CD14-positive monocyte (primary cell): ENCODE results near the gene FOXM1. TPM values are rescaled to one million over a fixed set of nuclear protein-coding genes. Genes with fewer than 3 reads are reported as not detected.

Source experiments
- DNase-seq, 3 donors: peaks; one replicate each; pipeline ENCODE4 v3.0.0-alpha.2; 2011 to 2022
- H2AFZ ChIP-seq: 2 replicates; pipeline ENCODE4 v1.6.0; 2012; ENCODE audit warnings: mild to moderate bottlenecking, low read depth, low read length, inconsistent platforms; ENCODE audit not compliant: insufficient read depth, poor library complexity, severe bottlenecking
- H3K27ac ChIP-seq, 2 donors: 1 replicate in 1 of 2; 2 replicates in 1 of 2; pipeline ENCODE4 v1.5.1; 2012 to 2013; ENCODE audit warnings: low read length in 2 of 2, control low read depth in 1 of 2, inconsistent platforms in 1 of 2, low read depth in 1 of 2, mild to moderate bottlenecking in 1 of 2
- H3K27me3 ChIP-seq, 2 donors: one replicate each; pipeline versions ENCODE4 v1.6.0 to v1.6.1; 2011 to 2013; ENCODE audit warnings: low read length in 2 of 2; ENCODE audit not compliant: control insufficient read depth in 2 of 2, insufficient read depth in 2 of 2
- H3K36me3 ChIP-seq, 2 donors: replicated peaks in 1 of 2; 1 replicate in 1 of 2; 2 replicates in 1 of 2; pipeline versions ENCODE4 v1.5.1 to v1.6.1; 2012 to 2013; ENCODE audit warnings: low read length in 2 of 2, control low read depth in 1 of 2, inconsistent platforms in 1 of 2, mild to moderate bottlenecking in 1 of 2; ENCODE audit not compliant: insufficient read depth in 2 of 2, control insufficient read depth in 1 of 2
- H3K4me1 ChIP-seq, 2 donors: 1 replicate in 1 of 2; 2 replicates in 1 of 2; pipeline versions ENCODE4 v1.5.1 to v1.6.1; 2012 to 2013; ENCODE audit warnings: low read length in 2 of 2, control low read depth in 1 of 2, inconsistent platforms in 1 of 2, mild to moderate bottlenecking in 1 of 2, moderate library complexity in 1 of 2; ENCODE audit not compliant: insufficient read depth in 2 of 2, control insufficient read depth in 1 of 2
- H3K4me2 ChIP-seq: replicated peaks from 2 replicates; pipeline ENCODE3; 2012; ENCODE audit warnings: low read length, moderate library complexity, mild to moderate bottlenecking; ENCODE audit not compliant: poor library complexity, severe bottlenecking; ENCODE audit errors: extremely low read depth
- H3K4me3 ChIP-seq, 3 experiments: fragments of 200-600 bp in 1 of 3; sonication (generic) in 1 of 3; replicated peaks in 1 of 3; 1 replicate in 2 of 3; 2 replicates in 1 of 3; pipeline ENCODE4 v1.5.1; 2011 to 2013; ENCODE audit warnings: low read length in 3 of 3, mild to moderate bottlenecking in 3 of 3, control low read depth in 2 of 3, low read depth in 2 of 3, inconsistent platforms in 1 of 3, moderate library complexity in 1 of 3
- H3K79me2 ChIP-seq: 2 replicates; pipeline ENCODE4 v1.6.0; 2012; ENCODE audit warnings: mild to moderate bottlenecking, control low read depth, inconsistent platforms, low read length, moderate library complexity; ENCODE audit not compliant: insufficient read depth
- H3K9ac ChIP-seq: 2 replicates; pipeline ENCODE4 v1.6.0; 2017; ENCODE audit warnings: low read length, mild to moderate bottlenecking; ENCODE audit not compliant: insufficient read depth, poor library complexity, severe bottlenecking
- H3K9me3 ChIP-seq, 2 donors: replicated peaks in 1 of 2; 1 replicate in 1 of 2; 2 replicates in 1 of 2; pipeline versions ENCODE4 v1.5.1 to v1.6.1; 2012 to 2013; ENCODE audit warnings: low read length in 2 of 2, control low read depth in 1 of 2; ENCODE audit not compliant: control insufficient read depth in 1 of 2, insufficient read depth in 1 of 2
- H4K20me1 ChIP-seq: 2 replicates; pipeline ENCODE4 v1.6.0; 2012; ENCODE audit warnings: mild to moderate bottlenecking, low read length, control low read depth, moderate library complexity; ENCODE audit not compliant: insufficient read depth
- H3K27ac Mint-ChIP-seq, 7 donors: one replicate each; pipeline ENCODE4 v1.8.0; 2020; ENCODE audit warnings: mild to moderate bottlenecking in 7 of 7, mixed read lengths in 7 of 7, moderate library complexity in 6 of 7, inconsistent platforms in 2 of 7
- H3K27me3 Mint-ChIP-seq, 3 donors: one replicate each; pipeline ENCODE4 v1.8.0; 2021 to 2022; ENCODE audit warnings: low read depth in 3 of 3, mild to moderate bottlenecking in 3 of 3, mixed read lengths in 3 of 3, moderate library complexity in 3 of 3, inconsistent platforms in 1 of 3
- H3K36me3 Mint-ChIP-seq, 2 donors: one replicate each; pipeline ENCODE4 v1.8.0; 2020; ENCODE audit warnings: mixed read lengths in 2 of 2, inconsistent platforms in 1 of 2, mild to moderate bottlenecking in 1 of 2
- H3K4me1 Mint-ChIP-seq: one replicate; pipeline ENCODE4 v1.8.0; 2020; ENCODE audit warnings: mild to moderate bottlenecking, mixed read lengths
- H3K4me3 Mint-ChIP-seq, 2 donors: one replicate each; pipeline ENCODE4 v1.8.0; 2020; ENCODE audit warnings: mild to moderate bottlenecking in 2 of 2, mixed read lengths in 2 of 2, moderate library complexity in 1 of 2
- H3K9me3 Mint-ChIP-seq, 7 donors: one replicate each; pipeline ENCODE4 v1.8.0; 2020 to 2022; ENCODE audit warnings: mixed read lengths in 7 of 7, mild to moderate bottlenecking in 6 of 7, moderate library complexity in 6 of 7, inconsistent platforms in 2 of 7
- WGBS: methylation state at CpG from one replicate; pipeline ENCODE4 v1.1.5; 2013; ENCODE audit warnings: missing lambda C conversion rate; ENCODE audit not compliant: insufficient coverage; 5-methylcytosine and 5-hydroxymethylcytosine counted together
- intact Hi-C, 2 donors: fragments of 100-400 bp; cut with micrococcal nuclease; formaldehyde crosslinking; loops; one replicate each; pipeline versions ENCODE4 v1.15.0 to v1.15.1; 2023
- polyA plus RNA-seq, 3 donors: library from polyadenylated mRNA; depleted of rRNA in 1 of 3; unstranded in 2 of 3; stranded (reverse) in 1 of 3; fragments of 300-500 nt in 2 of 3; fragments of >200 nt in 1 of 3; fragmentation: Illumina TruSeq in 2 of 3; gene quantifications; 1 replicate in 2 of 3; 2 replicates in 1 of 3; pipeline ENCODE4 v1.2.3, GENCODE V29; 2012 to 2021
- TF ChIP-seq, protein P1 (sequence below): fragments of 200-600 bp; IDR thresholded peaks from one replicate; pipeline ENCODE4 v1.8.0; 2022; ENCODE audit warnings: antibody characterized with exemption, mild to moderate bottlenecking

The FOXM1 gene
- polyA plus RNA-seq, 3 donors, result 0.03 TPM; not detected in 2

DNA sequence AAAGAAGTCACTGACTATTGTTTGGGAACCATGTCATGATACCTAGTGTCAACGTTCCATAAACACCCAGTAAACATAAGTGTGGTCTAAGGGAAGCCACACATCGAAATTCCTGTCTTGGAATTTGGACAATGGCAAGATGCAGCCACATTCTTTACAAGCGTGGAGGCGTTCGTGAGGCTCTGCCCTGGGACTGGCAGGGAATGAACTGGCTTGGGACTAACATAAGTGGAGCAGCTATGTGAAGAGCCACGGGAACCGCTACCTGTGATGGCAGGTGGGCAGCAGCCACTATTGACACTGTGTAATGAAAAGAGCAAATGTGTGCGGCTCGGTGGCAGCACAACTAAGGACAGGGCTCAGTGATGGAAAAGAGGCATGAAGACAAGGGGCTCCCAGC lies 32.2 kb downstream of the FOXM1 start:
- H3K27ac Mint-ChIP-seq, result peak overlapping the region in 2 of 7 donors; percentile 11 to 32

DNA sequence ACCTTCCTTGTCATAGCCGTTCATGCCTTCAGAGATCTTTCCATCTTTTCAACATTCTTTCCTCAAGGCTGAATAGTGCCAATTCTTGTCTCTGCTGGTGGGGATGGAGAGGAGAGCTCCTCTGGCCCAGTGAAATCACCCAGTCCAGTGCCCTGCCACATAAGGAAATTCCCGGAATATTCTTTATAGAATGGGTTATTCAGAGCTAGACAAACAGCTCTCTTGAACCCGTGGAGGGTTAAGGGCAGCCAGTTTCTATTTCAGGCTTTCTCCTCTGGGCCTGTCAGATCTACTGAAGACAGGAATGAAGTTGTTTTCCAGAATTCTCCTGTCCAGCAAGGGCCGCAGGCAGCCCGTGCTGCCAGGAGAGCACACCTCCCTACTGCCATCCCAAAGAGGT lies 34.0 kb downstream of the FOXM1 start:
- Mint-ChIP-seq H3K9me3 (peaks cover 0 to 2% (median 0%) of the 10 kb centered on the region in 7 donors), H3K27ac (peak overlapping the region in 2 of 7 donors; percentile 53 to 64), H3K4me3 (no peak overlapping the region), H3K36me3 (peaks cover 33 to 57% of the 10 kb centered on the region in 2 donors), H3K4me1 (peaks cover 9% of the 10 kb centered on the region), H3K27me3 (no peaks in the 10 kb centered on the region)
- H3K4me2 ChIP-seq, result no peak overlapping the region
- H3K4me3 ChIP-seq, result no peak overlapping the region
- no peak overlapping the region for H3K27ac ChIP-seq
- H3K36me3 ChIP-seq, result peaks cover 11 to 28% of the 10 kb centered on the region in 2 donors
- 94% methylated on average over 4 of the region's 5 CpGs for WGBS
- H3K9ac ChIP-seq, result no peak overlapping the region
- H2AFZ ChIP-seq, result no peak overlapping the region
- TF ChIP-seq, protein P1, sequence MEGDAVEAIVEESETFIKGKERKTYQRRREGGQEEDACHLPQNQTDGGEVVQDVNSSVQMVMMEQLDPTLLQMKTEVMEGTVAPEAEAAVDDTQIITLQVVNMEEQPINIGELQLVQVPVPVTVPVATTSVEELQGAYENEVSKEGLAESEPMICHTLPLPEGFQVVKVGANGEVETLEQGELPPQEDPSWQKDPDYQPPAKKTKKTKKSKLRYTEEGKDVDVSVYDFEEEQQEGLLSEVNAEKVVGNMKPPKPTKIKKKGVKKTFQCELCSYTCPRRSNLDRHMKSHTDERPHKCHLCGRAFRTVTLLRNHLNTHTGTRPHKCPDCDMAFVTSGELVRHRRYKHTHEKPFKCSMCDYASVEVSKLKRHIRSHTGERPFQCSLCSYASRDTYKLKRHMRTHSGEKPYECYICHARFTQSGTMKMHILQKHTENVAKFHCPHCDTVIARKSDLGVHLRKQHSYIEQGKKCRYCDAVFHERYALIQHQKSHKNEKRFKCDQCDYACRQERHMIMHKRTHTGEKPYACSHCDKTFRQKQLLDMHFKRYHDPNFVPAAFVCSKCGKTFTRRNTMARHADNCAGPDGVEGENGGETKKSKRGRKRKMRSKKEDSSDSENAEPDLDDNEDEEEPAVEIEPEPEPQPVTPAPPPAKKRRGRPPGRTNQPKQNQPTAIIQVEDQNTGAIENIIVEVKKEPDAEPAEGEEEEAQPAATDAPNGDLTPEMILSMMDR, result no peak
- H3K9me3 ChIP-seq, result no peaks in the 10 kb centered on the region
- H3K4me1 ChIP-seq, result no peaks in the 10 kb centered on the region
- H3K27me3 ChIP-seq, result no peaks in the 10 kb centered on the region
- no peak for DNase-seq
- intact Hi-C loops, result no loop called here
- no peaks in the 10 kb centered on the region for H4K20me1 ChIP-seq
- H3K79me2 ChIP-seq, result no peaks in the 10 kb centered on the region

More for the DNA sequence above, 32.2 kb downstream of the FOXM1 start:
- H3K9me3 ChIP-seq, result no peaks in the 10 kb centered on the region
- TF ChIP-seq, protein P1, result no peak
- WGBS, result over 99% methylated on average over 8 of the region's 9 CpGs
- Mint-ChIP-seq H3K4me3 (no peak overlapping the region), H3K9me3 (no peaks in the 10 kb centered on the region), H3K27me3 (no peaks in the 10 kb centered on the region), H3K36me3 (peaks cover 29 to 44% of the 10 kb centered on the region in 2 donors), H3K4me1 (peaks cover 1% of the 10 kb centered on the region)
- no peaks in the 10 kb centered on the region for H4K20me1 ChIP-seq
- no peaks in the 10 kb centered on the region for H3K4me1 ChIP-seq
- H2AFZ ChIP-seq, result no peak overlapping the region
- H3K79me2 ChIP-seq, result no peaks in the 10 kb centered on the region
- no peaks in the 10 kb centered on the region for H3K27me3 ChIP-seq
- no peak overlapping the region for H3K4me2 ChIP-seq
- intact Hi-C loops, result no loop called here
- peaks cover 18 to 21% of the 10 kb centered on the region in 2 donors for H3K36me3 ChIP-seq
- no peak for DNase-seq
- H3K9ac ChIP-seq, result no peak overlapping the region
- no peak overlapping the region for H3K4me3 ChIP-seq
- no peak overlapping the region for H3K27ac ChIP-seq
